MM.1S (cell line): Measurements from ENCODE around the gene PPIF.

Experiments used
- DNase-seq: peaks from one replicate; pipeline ENCODE4 v3.0.0-alpha.2; 2015
- H2AFZ ChIP-seq: fragments of 300-600 bp; sonication (generic); 2 replicates; pipeline ENCODE4 v1.6.0; 2016; ENCODE audit warnings: antibody characterized with exemption, low read length
- H3F3A ChIP-seq: fragments of 300-600 bp; sonication (generic); 2 replicates; pipeline ENCODE4 v1.6.1; 2016; ENCODE audit warnings: mild to moderate bottlenecking, antibody characterized with exemption, low read length, moderate library complexity, mixed read lengths; ENCODE audit not compliant: insufficient read depth
- H3K27ac ChIP-seq: fragments of 300-600 bp; sonication (generic); 2 replicates; pipeline ENCODE4 v1.5.1; 2016; ENCODE audit warnings: mild to moderate bottlenecking, low read length
- H3K27me3 ChIP-seq: fragments of 300-600 bp; sonication (generic); replicated peaks from 2 replicates; pipeline ENCODE4 v1.6.0; 2016; ENCODE audit warnings: low read length; ENCODE audit not compliant: insufficient read depth
- H3K36me3 ChIP-seq: fragments of 300-600 bp; sonication (generic); replicated peaks from 2 replicates; pipeline ENCODE4 v1.6.1; 2016; ENCODE audit warnings: mild to moderate bottlenecking, low read length, mixed read lengths; ENCODE audit not compliant: insufficient read depth
- H3K4me1 ChIP-seq: fragments of 300-600 bp; sonication (generic); 2 replicates; pipeline ENCODE4 v1.6.1; 2016; ENCODE audit warnings: low read length, mixed read lengths
- H3K4me2 ChIP-seq: fragments of 300-600 bp; sonication (generic); 2 replicates; pipeline ENCODE4 v1.6.0; 2016; ENCODE audit warnings: low read depth, low read length
- H3K4me3 ChIP-seq: fragments of 300-600 bp; sonication (generic); 2 replicates; pipeline ENCODE4 v1.5.1; 2016; ENCODE audit warnings: low read length, mixed read lengths
- H3K79me2 ChIP-seq: fragments of 300-600 bp; sonication (generic); 2 replicates; pipeline ENCODE4 v1.6.1; 2016; ENCODE audit warnings: mixed run types, low read length, mixed read lengths
- H3K9ac ChIP-seq: fragments of 300-600 bp; sonication (generic); 2 replicates; pipeline ENCODE4 v1.6.1; 2016; ENCODE audit warnings: low read length, mixed read lengths
- H3K9me2 ChIP-seq: fragments of 300-600 bp; sonication (generic); replicated peaks from 2 replicates; pipeline ENCODE4 v1.6.1; 2016; ENCODE audit warnings: mild to moderate bottlenecking, low read length, mixed read lengths; ENCODE audit not compliant: insufficient read depth
- H3K9me3 ChIP-seq: fragments of 300-600 bp; sonication (generic); replicated peaks from 2 replicates; pipeline ENCODE4 v1.6.1; 2016; ENCODE audit warnings: mild to moderate bottlenecking, low read length, mixed read lengths; ENCODE audit not compliant: insufficient read depth
- H4K20me1 ChIP-seq: fragments of 300-600 bp; sonication (generic); 2 replicates; pipeline ENCODE4 v1.6.1; 2016; ENCODE audit warnings: mild to moderate bottlenecking, low read length, moderate library complexity, mixed read lengths; ENCODE audit not compliant: insufficient read depth
- EZH2 ChIP-seq: fragments of 300-600 bp; sonication (generic); optimal IDR thresholded peaks from 2 replicates; pipeline ENCODE3; 2017; ENCODE audit warnings: low read depth, mild to moderate bottlenecking, antibody characterized with exemption, low read length, mixed read lengths
- EZH2phosphoT487 ChIP-seq: fragments of 300-600 bp; sonication (generic); IDR thresholded peaks from 2 replicates; pipeline ENCODE4 v1.6.1; 2018; ENCODE audit warnings: antibody characterized with exemption, low read length
- TF ChIP-seq, protein P1 (sequence below): fragments of 300-600 bp; sonication (generic); IDR thresholded peaks from 2 replicates; pipeline ENCODE4 v1.5.1; 2016; ENCODE audit warnings: antibody characterized with exemption, low read length, mixed read lengths

Gene PPIF

GRCh38 chr10:79300711-79301110 lies 46.6 kb upstream of the PPIF start:
- Histone ChIP-seq H3K27me3 (no peaks in the 10 kb centered on the region), H4K20me1 (no peaks in the 10 kb centered on the region), H3K27ac (no peak overlapping the region), H3K4me2 (no peak overlapping the region), H3K9me3 (no peaks in the 10 kb centered on the region), H3K4me1 (no peaks in the 10 kb centered on the region), H3K4me3 (no peak overlapping the region), H3K9ac (no peak overlapping the region), H3F3A (no peaks in the 10 kb centered on the region), H3K9me2 (no peaks in the 10 kb centered on the region), H3K36me3 (peaks cover 7% of the 10 kb centered on the region), H2AFZ (no peak overlapping the region), H3K79me2 (no peaks in the 10 kb centered on the region; the same call in 1 of the 2 replicates)
- DNase-seq: no peak
- TF ChIP-seq EZH2phosphoT487 (no peak), EZH2 (no peak)
- TF ChIP-seq, protein P1, sequence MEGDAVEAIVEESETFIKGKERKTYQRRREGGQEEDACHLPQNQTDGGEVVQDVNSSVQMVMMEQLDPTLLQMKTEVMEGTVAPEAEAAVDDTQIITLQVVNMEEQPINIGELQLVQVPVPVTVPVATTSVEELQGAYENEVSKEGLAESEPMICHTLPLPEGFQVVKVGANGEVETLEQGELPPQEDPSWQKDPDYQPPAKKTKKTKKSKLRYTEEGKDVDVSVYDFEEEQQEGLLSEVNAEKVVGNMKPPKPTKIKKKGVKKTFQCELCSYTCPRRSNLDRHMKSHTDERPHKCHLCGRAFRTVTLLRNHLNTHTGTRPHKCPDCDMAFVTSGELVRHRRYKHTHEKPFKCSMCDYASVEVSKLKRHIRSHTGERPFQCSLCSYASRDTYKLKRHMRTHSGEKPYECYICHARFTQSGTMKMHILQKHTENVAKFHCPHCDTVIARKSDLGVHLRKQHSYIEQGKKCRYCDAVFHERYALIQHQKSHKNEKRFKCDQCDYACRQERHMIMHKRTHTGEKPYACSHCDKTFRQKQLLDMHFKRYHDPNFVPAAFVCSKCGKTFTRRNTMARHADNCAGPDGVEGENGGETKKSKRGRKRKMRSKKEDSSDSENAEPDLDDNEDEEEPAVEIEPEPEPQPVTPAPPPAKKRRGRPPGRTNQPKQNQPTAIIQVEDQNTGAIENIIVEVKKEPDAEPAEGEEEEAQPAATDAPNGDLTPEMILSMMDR: no peak

GRCh38 chr10:79301754-79302530 lies 45.3 kb upstream of the PPIF start:
- no peak overlapping the region for H3K27ac ChIP-seq
- H3K27me3 ChIP-seq: no peaks in the 10 kb centered on the region
- no peak overlapping the region for H2AFZ ChIP-seq
- H4K20me1 ChIP-seq: no peaks in the 10 kb centered on the region
- TF ChIP-seq EZH2phosphoT487 (no peak), EZH2 (no peak)
- TF ChIP-seq, protein P1: no peak
- DNase-seq: no peak
- no peak overlapping the region for H3K4me2 ChIP-seq
- H3K4me3 ChIP-seq: no peak overlapping the region
- no peaks in the 10 kb centered on the region for H3F3A ChIP-seq
- H3K4me1 ChIP-seq: no peaks in the 10 kb centered on the region
- H3K9ac ChIP-seq: no peak overlapping the region
- peaks cover 6% of the 10 kb centered on the region for H3K36me3 ChIP-seq
- no peaks in the 10 kb centered on the region for H3K9me3 ChIP-seq
- H3K79me2 ChIP-seq: no peaks in the 10 kb centered on the region; the same call in 1 of the 2 replicates
- no peaks in the 10 kb centered on the region for H3K9me2 ChIP-seq

DNA sequence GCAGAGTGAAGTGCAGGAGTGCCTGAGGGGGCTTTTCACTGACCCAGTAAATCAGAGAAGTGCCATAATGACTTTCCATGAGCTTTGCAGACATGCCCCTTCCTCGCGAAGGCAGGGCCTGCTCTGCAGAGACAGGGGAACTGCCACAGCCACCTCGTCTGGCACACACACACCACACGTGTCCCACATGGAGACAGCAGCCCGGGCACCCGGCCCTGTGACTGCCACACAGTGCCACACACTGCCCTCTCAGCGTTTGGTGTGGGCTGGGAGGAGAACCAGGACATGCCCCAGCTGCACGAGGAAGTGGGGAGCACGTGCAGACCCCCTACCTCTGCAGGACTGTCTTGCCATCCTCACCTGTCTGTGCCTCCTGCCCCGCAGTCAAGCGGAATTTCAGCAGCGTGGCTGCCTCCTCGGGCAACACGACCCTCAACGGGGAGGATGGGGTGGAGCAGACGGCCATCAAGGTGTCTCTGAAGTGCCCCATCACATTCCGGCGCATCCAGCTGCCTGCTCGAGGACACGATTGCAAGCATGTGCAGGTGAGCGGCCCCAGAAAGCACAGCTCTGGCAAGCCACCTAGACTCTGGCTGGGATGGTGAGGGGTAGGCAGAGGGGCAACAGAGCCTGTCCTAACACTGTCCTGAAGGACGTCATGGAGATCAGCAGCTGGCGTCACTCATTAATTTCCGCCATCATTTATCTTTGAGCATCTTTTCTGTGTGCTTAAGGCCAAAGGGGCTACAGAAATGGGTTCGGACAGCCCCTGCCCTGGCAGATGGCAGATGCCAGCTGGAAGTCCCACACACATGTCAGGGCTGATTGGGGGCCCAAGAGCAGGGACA lies 43.4 kb upstream of the PPIF start:
- no peaks in the 10 kb centered on the region for H3K9me2 ChIP-seq
- H3K36me3 ChIP-seq: no peaks in the 10 kb centered on the region; the same call in 1 of the 2 replicates
- no peak for DNase-seq
- no peaks in the 10 kb centered on the region for H3F3A ChIP-seq
- H3K27ac ChIP-seq: no peak overlapping the region
- H4K20me1 ChIP-seq: no peaks in the 10 kb centered on the region
- no peak overlapping the region for H3K4me3 ChIP-seq
- no peaks in the 10 kb centered on the region for H3K79me2 ChIP-seq
- no peak overlapping the region for H3K9ac ChIP-seq
- H3K4me2 ChIP-seq: no peak overlapping the region
- TF ChIP-seq, protein P1: no peak
- no peak for TF ChIP-seq EZH2
- TF ChIP-seq EZH2phosphoT487: no peak
- H3K4me1 ChIP-seq: no peaks in the 10 kb centered on the region
- H2AFZ ChIP-seq: no peak overlapping the region
- no peaks in the 10 kb centered on the region for H3K27me3 ChIP-seq
- no peaks in the 10 kb centered on the region for H3K9me3 ChIP-seq
